NB4 (cell line): ENCODE measurements around the gene TMUB2.

ENCODE experiments used
- DNase-seq: peaks from one replicate; pipeline ENCODE4 v3.0.0; 2010; ENCODE audit warnings: low read depth
- H3K4me3 ChIP-seq: one replicate; pipeline ENCODE4 v1.5.1; 2011; ENCODE audit warnings: mild to moderate bottlenecking, low read depth, low read length, moderate library complexity
- CTCF ChIP-seq: IDR thresholded peaks from one replicate; pipeline ENCODE4 v1.5.1; 2012; ENCODE audit warnings: low read depth, low read length
- MAX ChIP-seq: IDR thresholded peaks from 2 replicates; pipeline ENCODE4 v1.6.1; 2011; ENCODE audit warnings: low read depth, low read length
- MYC ChIP-seq: IDR thresholded peaks from 2 replicates; pipeline ENCODE4 v1.6.1; 2011; ENCODE audit warnings: low read depth, low read length
- POLR2A ChIP-seq: IDR thresholded peaks from 2 replicates; pipeline ENCODE4 v1.6.1; 2011; ENCODE audit warnings: mild to moderate bottlenecking; ENCODE audit not compliant: insufficient read length; ENCODE audit errors: extremely low read depth

The TMUB2 gene

GRCh38 chr17:44187131-44187899 lies 543 bp downstream of the TMUB2 start:
- DNase-seq: no peak
- peak overlapping the region; percentile 93 for H3K4me3 ChIP-seq
- TF ChIP-seq MAX: no peak
- TF ChIP-seq MYC: no peak
- no peak for TF ChIP-seq CTCF
- TF ChIP-seq POLR2A: no peak

- no peak for TF ChIP-seq MYC
- no peak for TF ChIP-seq POLR2A
- no peak for TF ChIP-seq CTCF
- no peak for TF ChIP-seq MAX
- no peak overlapping the region for H3K4me3 ChIP-seq
- no peak for DNase-seq
These were observed 2.0 kb downstream of the TMUB2 start for GRCh38 chr17:44188576-44189403.

DNA sequence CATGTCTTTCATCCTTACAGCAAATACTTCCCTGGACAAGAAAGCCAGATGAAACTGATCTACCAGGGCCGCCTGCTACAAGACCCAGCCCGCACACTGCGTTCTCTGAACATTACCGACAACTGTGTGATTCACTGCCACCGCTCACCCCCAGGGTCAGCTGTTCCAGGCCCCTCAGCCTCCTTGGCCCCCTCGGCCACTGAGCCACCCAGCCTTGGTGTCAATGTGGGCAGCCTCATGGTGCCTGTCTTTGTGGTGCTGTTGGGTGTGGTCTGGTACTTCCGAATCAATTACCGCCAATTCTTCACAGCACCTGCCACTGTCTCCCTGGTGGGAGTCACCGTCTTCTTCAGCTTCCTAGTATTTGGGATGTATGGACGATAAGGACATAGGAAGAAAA lies 3.7 kb downstream of the TMUB2 start:
- no peak overlapping the region for H3K4me3 ChIP-seq
- TF ChIP-seq MAX (no peak), CTCF (no peak), POLR2A (no peak), MYC (no peak)
- no peak for DNase-seq

GRCh38 chr17:44191369-44191768 lies 4.6 kb downstream of the TMUB2 start:
- H3K4me3 ChIP-seq: no peak overlapping the region
- DNase-seq: no peak
- TF ChIP-seq MAX (no peak), POLR2A (no peak), CTCF (no peak), MYC (no peak)

GRCh38 chr17:44191941-44192496 lies 5.2 kb downstream of the TMUB2 start:
- TF ChIP-seq MAX (no peak), MYC (no peak), POLR2A (no peak), CTCF (no peak)
- H3K4me3 ChIP-seq: no peak overlapping the region
- no peak for DNase-seq
